ENCODE results near the gene PACC1.

Gene PACC1

DNA sequence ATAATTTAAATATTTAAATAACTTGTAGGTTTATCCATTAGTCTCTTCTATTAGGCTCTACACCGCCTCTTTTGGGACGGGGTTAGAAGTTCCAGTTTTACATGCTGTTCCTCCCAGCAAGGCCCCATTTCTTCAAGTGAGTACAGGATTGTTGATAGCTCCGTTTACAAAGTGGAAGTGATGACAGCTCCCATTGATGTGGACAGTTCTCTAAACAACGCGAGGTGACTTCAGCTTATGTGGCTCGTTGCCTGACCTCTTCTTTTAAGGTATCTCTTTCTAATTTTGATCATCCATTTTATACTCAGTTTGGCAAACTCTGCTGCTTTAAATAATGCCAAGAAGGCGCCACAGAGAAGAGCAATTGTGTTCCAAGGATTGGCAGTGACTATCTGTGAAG, 49.7 kb downstream of the PACC1 start:
- H3K4me3 ChIP-seq (ENCODE audit: low read depth, low read length), result no peak overlapping the region
- in situ Hi-C loops (cut with HindIII; ENCODE audit: low sequenced_read_pairs), result loop anchor here (5.0 to 10.0 kb wide), 2 partner anchors 92 to 300 kb away; no protein-coding TSS in a partner anchor
- TF ChIP-seq, protein P1, sequence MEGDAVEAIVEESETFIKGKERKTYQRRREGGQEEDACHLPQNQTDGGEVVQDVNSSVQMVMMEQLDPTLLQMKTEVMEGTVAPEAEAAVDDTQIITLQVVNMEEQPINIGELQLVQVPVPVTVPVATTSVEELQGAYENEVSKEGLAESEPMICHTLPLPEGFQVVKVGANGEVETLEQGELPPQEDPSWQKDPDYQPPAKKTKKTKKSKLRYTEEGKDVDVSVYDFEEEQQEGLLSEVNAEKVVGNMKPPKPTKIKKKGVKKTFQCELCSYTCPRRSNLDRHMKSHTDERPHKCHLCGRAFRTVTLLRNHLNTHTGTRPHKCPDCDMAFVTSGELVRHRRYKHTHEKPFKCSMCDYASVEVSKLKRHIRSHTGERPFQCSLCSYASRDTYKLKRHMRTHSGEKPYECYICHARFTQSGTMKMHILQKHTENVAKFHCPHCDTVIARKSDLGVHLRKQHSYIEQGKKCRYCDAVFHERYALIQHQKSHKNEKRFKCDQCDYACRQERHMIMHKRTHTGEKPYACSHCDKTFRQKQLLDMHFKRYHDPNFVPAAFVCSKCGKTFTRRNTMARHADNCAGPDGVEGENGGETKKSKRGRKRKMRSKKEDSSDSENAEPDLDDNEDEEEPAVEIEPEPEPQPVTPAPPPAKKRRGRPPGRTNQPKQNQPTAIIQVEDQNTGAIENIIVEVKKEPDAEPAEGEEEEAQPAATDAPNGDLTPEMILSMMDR (IDR thresholded peaks at IDR 0.05; ENCODE audit: low read depth, low read length, missing control alignments), result no peak
- no peak for DNase-seq (ENCODE audit: low read depth)

DNA sequence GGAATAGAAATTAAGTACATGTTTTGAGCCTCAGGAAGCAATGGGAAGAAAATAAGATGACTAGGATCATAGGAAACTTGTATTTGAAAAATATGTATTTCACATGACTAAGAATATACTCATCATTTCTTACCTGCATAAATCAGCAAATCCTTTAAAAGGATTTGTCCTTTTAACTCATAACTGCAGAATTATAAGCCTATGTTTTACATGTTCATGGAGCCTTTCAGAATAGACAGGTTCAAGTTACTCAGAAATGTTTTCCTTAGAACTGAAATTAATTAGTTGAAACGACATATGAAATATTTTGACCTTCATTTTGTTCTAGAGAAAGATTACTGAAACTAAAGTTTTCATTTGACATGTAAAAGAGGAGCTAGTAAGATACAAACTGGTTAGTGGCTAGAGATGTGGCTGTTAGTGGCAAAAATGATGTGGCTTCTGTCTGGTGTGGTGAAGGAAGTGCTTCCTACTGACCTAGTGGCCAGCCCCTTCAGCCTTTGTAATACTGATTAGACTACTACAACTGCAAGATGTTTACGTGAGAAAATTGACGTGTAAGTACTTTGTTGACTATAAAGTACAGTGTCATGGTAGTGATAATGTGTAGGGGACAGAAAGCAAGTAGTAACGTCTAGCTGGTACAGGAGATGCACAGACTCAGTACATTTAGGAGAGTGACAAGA, 54.7 kb downstream of the PACC1 start:
- TF ChIP-seq, protein P1 (IDR thresholded peaks at IDR 0.05; ENCODE audit: low read depth, low read length, missing control alignments), result no peak
- DNase-seq (ENCODE audit: low read depth), result no peak
- in situ Hi-C loops (cut with HindIII; ENCODE audit: low sequenced_read_pairs), result loop anchor here (5.0 to 10.0 kb wide), 2 partner anchors 97 to 295 kb away; no protein-coding TSS in a partner anchor
- no peak overlapping the region for H3K4me3 ChIP-seq (ENCODE audit: low read depth, low read length)

DNA sequence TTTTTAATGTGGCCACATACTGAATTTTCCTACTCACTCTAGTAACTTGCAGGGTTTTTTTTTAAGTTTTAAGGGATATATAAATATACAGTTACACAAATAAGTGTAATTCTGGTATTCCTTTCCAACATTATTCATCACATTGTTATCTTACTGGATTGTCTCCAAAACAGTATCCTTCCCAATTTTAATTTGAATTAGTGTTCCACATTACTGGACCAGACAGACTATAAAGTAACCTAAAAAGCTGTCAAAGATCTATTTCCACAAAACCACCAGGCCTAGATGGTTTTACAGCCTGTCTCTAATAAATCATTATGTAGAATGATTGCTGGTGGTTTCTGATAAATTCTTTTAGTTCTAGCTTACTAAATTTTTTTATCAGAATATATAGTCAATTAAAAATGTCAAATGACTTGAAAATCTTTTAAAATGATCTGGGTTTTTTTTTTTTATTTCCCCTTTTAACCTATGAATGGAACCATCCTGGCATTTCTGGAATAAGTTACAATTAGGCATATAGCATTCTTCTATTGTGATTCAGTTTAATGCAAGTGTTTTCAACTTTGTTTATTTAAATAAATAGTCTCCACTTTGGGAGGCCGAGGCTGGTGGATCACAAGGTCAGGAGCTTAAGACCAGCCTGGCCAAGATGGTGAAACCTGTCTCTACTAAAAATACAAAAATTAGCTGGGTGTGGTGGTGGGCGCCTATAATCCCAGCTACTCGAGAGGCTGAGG, 59.3 kb downstream of the PACC1 start:
- no peak overlapping the region for H3K4me3 ChIP-seq (ENCODE audit: low read depth, low read length)
- in situ Hi-C loops (cut with HindIII; ENCODE audit: low sequenced_read_pairs), result no loop called here
- no peak for DNase-seq (ENCODE audit: low read depth)
- TF ChIP-seq, protein P1 (IDR thresholded peaks at IDR 0.05; ENCODE audit: low read depth, low read length, missing control alignments), result no peak

DNA sequence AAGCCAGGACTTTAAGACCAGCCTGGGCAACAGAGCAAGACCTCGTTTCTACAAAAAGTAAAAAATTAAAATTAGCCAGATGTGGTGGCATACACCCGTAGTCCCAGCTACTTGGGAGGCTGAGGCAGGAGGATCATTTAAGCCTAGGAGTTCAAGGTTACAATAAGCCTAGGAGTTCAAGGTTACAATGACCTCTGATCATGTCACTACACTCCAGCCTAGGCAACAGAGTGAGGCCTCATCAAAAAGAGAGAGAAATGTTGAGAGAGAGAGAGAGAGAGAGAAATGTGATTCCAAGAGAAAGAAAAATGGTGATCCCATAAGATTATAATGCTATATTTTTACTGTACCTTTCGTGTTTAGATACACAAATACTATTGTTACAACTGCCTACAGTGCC, 60.2 kb downstream of the PACC1 start:
- in situ Hi-C loops (cut with HindIII; ENCODE audit: low sequenced_read_pairs), result no loop called here
- TF ChIP-seq, protein P1 (IDR thresholded peaks at IDR 0.05; ENCODE audit: low read depth, low read length, missing control alignments), result no peak
- DNase-seq (ENCODE audit: low read depth), result no peak
- no peak overlapping the region for H3K4me3 ChIP-seq (ENCODE audit: low read depth, low read length)

DNA sequence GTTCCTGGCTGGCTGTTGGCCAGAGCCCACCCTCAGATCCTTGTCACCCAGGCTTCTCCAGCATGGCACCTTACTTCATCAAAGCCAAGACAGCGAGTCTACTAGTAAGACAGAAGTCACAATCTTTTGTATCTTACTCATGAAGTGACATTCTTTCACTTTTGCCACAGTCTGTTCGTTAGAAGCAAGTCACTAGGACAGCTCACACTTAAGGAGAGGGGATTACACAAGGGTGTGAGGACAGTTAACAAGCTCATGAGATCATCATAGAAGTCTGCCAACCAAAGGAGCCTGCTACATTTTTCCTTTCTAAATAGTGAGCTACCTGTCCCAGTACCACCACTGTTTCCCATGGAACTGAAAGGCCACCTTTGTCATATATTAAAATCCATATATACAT, 61.5 kb downstream of the PACC1 start:
- TF ChIP-seq, protein P1 (IDR thresholded peaks at IDR 0.05; ENCODE audit: low read depth, low read length, missing control alignments), result no peak
- DNase-seq (ENCODE audit: low read depth), result no peak
- in situ Hi-C loops (cut with HindIII; ENCODE audit: low sequenced_read_pairs), result no loop called here
- H3K4me3 ChIP-seq (ENCODE audit: low read depth, low read length), result no peak overlapping the region

DNA sequence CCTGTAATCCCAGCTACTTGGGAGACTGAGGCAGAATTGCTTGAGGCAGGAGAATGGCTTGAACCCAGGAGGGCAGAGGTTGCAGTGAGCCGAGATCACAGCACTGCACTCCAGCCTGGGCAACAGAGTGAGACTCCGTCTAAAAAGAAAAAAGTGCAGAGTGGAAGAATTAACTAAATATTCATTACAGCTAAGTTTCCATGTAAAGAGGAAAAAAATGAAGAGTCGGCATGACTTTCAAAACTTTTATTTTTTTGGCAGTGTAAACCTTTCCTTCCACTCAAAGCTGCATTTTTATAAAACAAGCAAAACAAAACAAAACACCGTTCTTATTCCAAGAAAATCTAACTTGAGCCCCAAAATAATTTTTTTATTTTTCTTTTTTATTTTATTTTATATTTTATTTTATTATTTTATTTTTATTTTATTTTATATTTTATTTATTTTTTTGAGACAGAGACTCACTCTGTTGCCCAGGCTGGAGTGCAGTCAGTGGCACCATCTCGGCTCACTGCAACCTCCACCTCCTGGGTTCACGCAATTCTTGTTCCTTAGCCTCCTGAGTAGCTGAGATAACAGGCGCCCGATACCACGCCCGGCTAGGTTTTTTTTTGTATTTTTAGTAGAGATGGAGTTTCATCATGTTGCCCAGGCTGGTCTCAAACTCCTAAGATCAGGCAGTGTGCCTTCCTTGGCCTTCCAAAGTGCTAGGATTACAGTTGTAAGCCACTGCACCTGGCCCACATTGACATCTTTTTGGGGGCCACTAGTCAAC, 62.9 kb downstream of the PACC1 start:
- no peak overlapping the region for H3K4me3 ChIP-seq (ENCODE audit: low read depth, low read length)
- in situ Hi-C loops (cut with HindIII; ENCODE audit: low sequenced_read_pairs), result no loop called here
- DNase-seq (ENCODE audit: low read depth), result no peak
- TF ChIP-seq, protein P1 (IDR thresholded peaks at IDR 0.05; ENCODE audit: low read depth, low read length, missing control alignments), result no peak
